OCI-LY3 (cell line): ENCODE data around the gene ALOX15.

Source experiments
- H2AFZ ChIP-seq: fragments of 200-600, 300-600 bp; shearing (Covaris generic); 2 replicates; pipeline ENCODE4 v1.6.0; 2014; ENCODE audit warnings: antibody characterized with exemption, low read depth, low read length
- H3K27ac ChIP-seq: fragments of 200-600, 300-600 bp; sonication (generic); 2 replicates; pipeline ENCODE4 v1.5.1; 2014; ENCODE audit warnings: mild to moderate bottlenecking, low read length, moderate library complexity, mixed read lengths
- H3K27me3 ChIP-seq: fragments of 200-600, 300-600 bp; sonication (generic); 2 replicates; pipeline ENCODE4 v1.6.1; 2014; ENCODE audit warnings: low read depth, low read length, mixed read lengths
- H3K36me3 ChIP-seq: fragments of 200-600, 300-600 bp; sonication (generic); replicated peaks from 2 replicates; pipeline ENCODE3; 2014; ENCODE audit warnings: low read depth, low read length, mixed read lengths
- H3K4me1 ChIP-seq: fragments of 300-600, 200-600 bp; sonication (generic); 2 replicates; pipeline ENCODE4 v1.6.1; 2014; ENCODE audit warnings: low read length, mixed read lengths
- H3K4me2 ChIP-seq: fragments of 200-600, 300-600 bp; sonication (generic); 2 replicates; pipeline ENCODE4 v1.6.1; 2014; ENCODE audit warnings: low read length, mixed read lengths
- H3K4me3 ChIP-seq: fragments of 300-600, 200-600 bp; sonication (generic); 2 replicates; pipeline ENCODE4 v1.5.1; 2014; ENCODE audit warnings: antibody characterized with exemption, mild to moderate bottlenecking, low read length, moderate library complexity
- H3K79me2 ChIP-seq: fragments of 300-600, 200-600 bp; shearing (Covaris generic); 2 replicates; pipeline ENCODE4 v1.6.1; 2014; ENCODE audit warnings: mild to moderate bottlenecking, low read length, mixed read lengths
- H3K9ac ChIP-seq: fragments of 300-600, 200-600 bp; shearing (Covaris generic); 2 replicates; pipeline ENCODE4 v1.6.0; 2014; ENCODE audit warnings: mild to moderate bottlenecking, low read length, moderate library complexity
- H3K9me3 ChIP-seq: fragments of 200-600, 300-600 bp; shearing (Covaris generic); 2 replicates; pipeline ENCODE4 v1.6.1; 2014; ENCODE audit warnings: low read length, mixed read lengths; ENCODE audit not compliant: insufficient read depth
- H4K20me1 ChIP-seq: fragments of 200-600, 300-600 bp; sonication (generic); 2 replicates; pipeline ENCODE4 v1.6.1; 2016; ENCODE audit warnings: low read length, mixed read lengths; ENCODE audit not compliant: insufficient read depth
- CTCF ChIP-seq: fragments of 200-600, 300-600 bp; sonication (generic); IDR thresholded peaks from 2 replicates; pipeline ENCODE4 v1.5.1; 2014; ENCODE audit warnings: antibody characterized with exemption, low read length, low read depth
- EZH2phosphoT487 ChIP-seq: fragments of 200-600 bp; shearing (Covaris generic); IDR thresholded peaks from 2 replicates; pipeline ENCODE4 v1.6.1; 2018; ENCODE audit warnings: antibody characterized with exemption, mixed run types, low read depth

Gene ALOX15

GRCh38 chr17:4667166-4667565 is 25.7 kb upstream of the ALOX15 start:
- Histone ChIP-seq H3K27me3 (no peaks in the 10 kb centered on the region), H3K9me3 (no peaks in the 10 kb centered on the region), H3K4me3 (no peak overlapping the region), H3K27ac (no peak overlapping the region), H3K9ac (no peak overlapping the region), H3K4me1 (no peaks in the 10 kb centered on the region), H3K36me3 (peaks cover 10% of the 10 kb centered on the region), H3K79me2 (no peaks in the 10 kb centered on the region), H3K4me2 (no peak overlapping the region), H4K20me1 (no peaks in the 10 kb centered on the region), H2AFZ (no peak overlapping the region)
- no peak for TF ChIP-seq EZH2phosphoT487
- no peak for TF ChIP-seq CTCF

- peaks cover 10% of the 10 kb centered on the region for H3K36me3 ChIP-seq
- H3K4me1 ChIP-seq = no peaks in the 10 kb centered on the region
- no peak overlapping the region for H2AFZ ChIP-seq
- H3K9ac ChIP-seq = no peak overlapping the region
- no peak overlapping the region for H3K27ac ChIP-seq
- no peaks in the 10 kb centered on the region for H3K79me2 ChIP-seq
- H3K4me3 ChIP-seq = no peak overlapping the region
- TF ChIP-seq EZH2phosphoT487 (no peak), CTCF (no peak)
- H4K20me1 ChIP-seq = no peaks in the 10 kb centered on the region
- no peak overlapping the region for H3K4me2 ChIP-seq
- no peaks in the 10 kb centered on the region for H3K9me3 ChIP-seq
- H3K27me3 ChIP-seq = no peaks in the 10 kb centered on the region
Observed at GRCh38 chr17:4666296-4666695, 24.8 kb upstream of the ALOX15 start.

- H3K9me3 ChIP-seq = no peaks in the 10 kb centered on the region
- no peak for TF ChIP-seq CTCF
- TF ChIP-seq EZH2phosphoT487 = no peak
- H3K9ac ChIP-seq = no peak overlapping the region
- H2AFZ ChIP-seq = no peak overlapping the region
- H3K4me1 ChIP-seq = no peaks in the 10 kb centered on the region
- H4K20me1 ChIP-seq = no peaks in the 10 kb centered on the region
- no peaks in the 10 kb centered on the region for H3K79me2 ChIP-seq
- H3K36me3 ChIP-seq = peaks cover 3% of the 10 kb centered on the region
- no peak overlapping the region for H3K4me2 ChIP-seq
- no peak overlapping the region for H3K4me3 ChIP-seq
- H3K27me3 ChIP-seq = no peaks in the 10 kb centered on the region
- H3K27ac ChIP-seq = no peak overlapping the region
Observed at GRCh38 chr17:4665027-4665426, 23.5 kb upstream of the ALOX15 start.

- H3K9ac ChIP-seq = no peak overlapping the region
Observed at GRCh38 chr17:4664230-4664629, 22.8 kb upstream of the ALOX15 start.

More at GRCh38 chr17:4664230-4664629, 22.8 kb upstream of the ALOX15 start:
- Histone ChIP-seq H4K20me1 (no peaks in the 10 kb centered on the region), H3K36me3 (no peaks in the 10 kb centered on the region), H3K27me3 (no peaks in the 10 kb centered on the region), H2AFZ (no peak overlapping the region), H3K4me3 (no peak overlapping the region), H3K27ac (no peak overlapping the region), H3K9me3 (no peaks in the 10 kb centered on the region), H3K4me2 (no peak overlapping the region), H3K4me1 (no peaks in the 10 kb centered on the region), H3K79me2 (no peaks in the 10 kb centered on the region)
- no peak for TF ChIP-seq EZH2phosphoT487
- TF ChIP-seq CTCF = no peak
